GM12872 (cell line): ENCODE results near the gene C6orf136.

ENCODE experiments used
- CTCF ChIP-seq: IDR thresholded peaks from 3 replicates; pipeline ENCODE4 v1.5.1; 2011; ENCODE audit warnings: low read depth, mild to moderate bottlenecking, low read length, moderate library complexity; ENCODE audit not compliant: insufficient read depth

The C6orf136 gene

GRCh38 chr6:30617565-30618269, 29.2 kb upstream of the C6orf136 start, which contains the start of gene MRPS18B:
Gene MRPS18B (plus strand): TSS chr6:30617840. CDS start chr6:30617866, 26 bp downstream.
- no peak for TF ChIP-seq CTCF

- TF ChIP-seq CTCF = no peak
These were observed 28.6 kb upstream of the C6orf136 start for GRCh38 chr6:30618270-30618797.

- no peak for TF ChIP-seq CTCF
These were observed 27.4 kb upstream of the C6orf136 start for GRCh38 chr6:30619561-30619960.

GRCh38 chr6:30625511-30625910, 21.4 kb upstream of the C6orf136 start:
- no peak for TF ChIP-seq CTCF

- TF ChIP-seq CTCF = peak; percentile 57
These were observed 20.2 kb upstream of the C6orf136 start, which contains the start of gene ATAT1 for GRCh38 chr6:30626484-30627366. Gene ATAT1 (plus strand): TSS chr6:30626874.

GRCh38 chr6:30635834-30636233, 11.1 kb upstream of the C6orf136 start:
- TF ChIP-seq CTCF = no peak

- TF ChIP-seq CTCF = no peak
These were observed 6.5 kb upstream of the C6orf136 start for GRCh38 chr6:30640481-30640880.
